22Rv1 (cell line): ENCODE data around the gene PIGM.

Experiments used
- ZFX ChIP-seq: fragments of 450-650 bp; IDR thresholded peaks from 2 replicates; pipeline ENCODE4 v1.6.1; 2017; ENCODE audit warnings: antibody characterized with exemption, borderline replicate concordance
- TF ChIP-seq, protein P1 (sequence below): fragments of 450-650 bp; IDR thresholded peaks from 2 replicates; pipeline ENCODE4 v1.5.1; 2017; ENCODE audit warnings: mild to moderate bottlenecking

DNA sequence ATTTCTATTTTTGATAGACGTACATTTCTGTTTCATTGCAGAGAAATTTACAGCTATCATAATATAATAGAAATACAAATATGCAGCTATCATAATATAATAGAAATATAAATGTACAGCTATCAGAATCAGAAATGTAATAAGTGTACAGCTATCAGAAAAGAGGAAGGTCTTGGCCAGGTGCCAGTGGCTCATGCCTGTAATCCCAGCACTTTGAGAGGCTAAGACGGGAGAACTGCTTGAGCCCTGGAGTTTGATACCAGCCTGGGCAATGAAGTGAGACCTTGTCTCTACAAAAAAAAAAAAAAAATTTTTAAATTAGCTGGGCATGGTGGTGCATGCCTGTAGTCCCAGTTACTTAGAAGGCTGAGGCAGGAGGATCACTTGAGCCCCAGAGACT is 37.9 kb downstream of the PIGM start:
- TF ChIP-seq, protein P1, sequence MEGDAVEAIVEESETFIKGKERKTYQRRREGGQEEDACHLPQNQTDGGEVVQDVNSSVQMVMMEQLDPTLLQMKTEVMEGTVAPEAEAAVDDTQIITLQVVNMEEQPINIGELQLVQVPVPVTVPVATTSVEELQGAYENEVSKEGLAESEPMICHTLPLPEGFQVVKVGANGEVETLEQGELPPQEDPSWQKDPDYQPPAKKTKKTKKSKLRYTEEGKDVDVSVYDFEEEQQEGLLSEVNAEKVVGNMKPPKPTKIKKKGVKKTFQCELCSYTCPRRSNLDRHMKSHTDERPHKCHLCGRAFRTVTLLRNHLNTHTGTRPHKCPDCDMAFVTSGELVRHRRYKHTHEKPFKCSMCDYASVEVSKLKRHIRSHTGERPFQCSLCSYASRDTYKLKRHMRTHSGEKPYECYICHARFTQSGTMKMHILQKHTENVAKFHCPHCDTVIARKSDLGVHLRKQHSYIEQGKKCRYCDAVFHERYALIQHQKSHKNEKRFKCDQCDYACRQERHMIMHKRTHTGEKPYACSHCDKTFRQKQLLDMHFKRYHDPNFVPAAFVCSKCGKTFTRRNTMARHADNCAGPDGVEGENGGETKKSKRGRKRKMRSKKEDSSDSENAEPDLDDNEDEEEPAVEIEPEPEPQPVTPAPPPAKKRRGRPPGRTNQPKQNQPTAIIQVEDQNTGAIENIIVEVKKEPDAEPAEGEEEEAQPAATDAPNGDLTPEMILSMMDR: no peak
- TF ChIP-seq ZFX: no peak
